Mammary epithelial cell (primary cell): ENCODE results near the gene NKG7.

Experiments
- EZH2 ChIP-seq: IDR thresholded peaks from 2 replicates; pipeline ENCODE4 v1.6.1; 2012; ENCODE audit warnings: low read length, inconsistent platforms, borderline replicate concordance
- TF ChIP-seq, protein P1 (sequence below), 2 donors: IDR thresholded peaks in 1 of 2; conservative IDR thresholded peaks in 1 of 2; 2 replicates each; pipeline ENCODE4 v1.5.1; 2011 to 2012; ENCODE audit warnings: inconsistent platforms in 2 of 2, low read length in 2 of 2, mild to moderate bottlenecking in 2 of 2, control low read depth in 1 of 2, low read depth in 1 of 2; ENCODE audit not compliant: insufficient read depth in 1 of 2; ENCODE audit errors: extremely low read depth in 1 of 2

DNA sequence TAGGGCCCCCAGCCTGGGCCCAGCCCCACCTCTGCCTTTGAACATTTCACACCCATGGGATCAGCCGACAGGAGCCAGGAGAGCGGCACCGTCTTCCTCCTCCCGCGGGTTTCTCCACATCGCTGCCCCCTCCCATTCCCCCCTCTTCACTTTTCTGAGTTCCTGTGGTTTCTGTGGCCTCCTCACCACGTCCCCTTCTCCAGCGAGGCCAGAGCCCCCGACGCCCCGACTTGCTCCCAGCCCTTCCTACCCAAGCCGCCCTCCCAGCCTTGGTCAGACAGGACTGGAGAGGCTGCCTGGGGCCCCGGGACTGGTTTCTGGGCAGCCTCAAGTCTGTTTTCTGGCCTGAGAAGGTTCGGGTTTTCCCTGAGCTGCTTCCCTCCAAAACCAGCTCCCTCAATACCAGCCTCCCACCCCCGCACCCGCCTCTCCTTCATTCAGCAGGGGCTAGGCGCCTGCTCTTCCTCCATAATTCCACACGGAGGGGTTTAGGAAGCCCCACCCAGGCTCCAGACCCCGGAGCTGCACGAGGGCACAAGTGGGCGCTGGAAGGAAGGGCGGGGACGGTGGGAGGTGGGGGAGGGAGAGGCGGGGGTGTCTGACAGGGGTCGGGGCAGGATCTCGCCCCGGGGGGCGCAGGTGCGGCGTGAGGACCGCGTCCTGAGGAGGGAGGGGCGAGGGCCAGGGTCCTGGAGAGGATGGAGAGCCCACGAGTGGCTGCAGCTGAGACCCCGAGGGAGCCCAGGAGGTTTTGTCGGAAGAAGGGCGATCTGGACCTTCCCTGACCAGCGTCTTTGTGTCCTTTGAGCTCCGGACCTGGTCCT lies 49.0 kb upstream of the NKG7 start:
- TF ChIP-seq, protein P1, sequence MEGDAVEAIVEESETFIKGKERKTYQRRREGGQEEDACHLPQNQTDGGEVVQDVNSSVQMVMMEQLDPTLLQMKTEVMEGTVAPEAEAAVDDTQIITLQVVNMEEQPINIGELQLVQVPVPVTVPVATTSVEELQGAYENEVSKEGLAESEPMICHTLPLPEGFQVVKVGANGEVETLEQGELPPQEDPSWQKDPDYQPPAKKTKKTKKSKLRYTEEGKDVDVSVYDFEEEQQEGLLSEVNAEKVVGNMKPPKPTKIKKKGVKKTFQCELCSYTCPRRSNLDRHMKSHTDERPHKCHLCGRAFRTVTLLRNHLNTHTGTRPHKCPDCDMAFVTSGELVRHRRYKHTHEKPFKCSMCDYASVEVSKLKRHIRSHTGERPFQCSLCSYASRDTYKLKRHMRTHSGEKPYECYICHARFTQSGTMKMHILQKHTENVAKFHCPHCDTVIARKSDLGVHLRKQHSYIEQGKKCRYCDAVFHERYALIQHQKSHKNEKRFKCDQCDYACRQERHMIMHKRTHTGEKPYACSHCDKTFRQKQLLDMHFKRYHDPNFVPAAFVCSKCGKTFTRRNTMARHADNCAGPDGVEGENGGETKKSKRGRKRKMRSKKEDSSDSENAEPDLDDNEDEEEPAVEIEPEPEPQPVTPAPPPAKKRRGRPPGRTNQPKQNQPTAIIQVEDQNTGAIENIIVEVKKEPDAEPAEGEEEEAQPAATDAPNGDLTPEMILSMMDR (conservative IDR thresholded peaks at IDR 0.05 in 1 of 2, IDR thresholded peaks at IDR 0.05 in 1 of 2; ENCODE audit: extremely low read depth in 1 of 2, insufficient read depth in 1 of 2, low read depth in 1 of 2, low read length in 2 of 2), result no peak
- TF ChIP-seq EZH2, result no peak
